Heart left ventricle (tissue), 16 donors: Measurements from ENCODE around the gene WSCD2. TPM values are rescaled to one million over a fixed set of nuclear protein-coding genes. Genes with fewer than 3 reads are reported as not detected.

Source experiments
- ATAC-seq, 4 donors: fragments of 200-7000 bp; cut with Tn5 transposase; one replicate each; pipeline ENCODE4 v1.9.1; 2020 to 2022; ENCODE audit warnings: moderate library complexity in 4 of 4, mild to moderate bottlenecking in 3 of 4, moderate number of reproducible peaks in 1 of 4
- DNase-seq, 5 donors: peaks; one replicate each; pipeline ENCODE4 v3.0.0-alpha.2; 2020
- H3K27ac ChIP-seq, 12 donors: fragments of 200-600 bp; sonication (generic) in 4 of 12; one replicate each; pipeline versions ENCODE4 v1.5.0 to v1.8.0; 2016 to 2022; ENCODE audit warnings: mild to moderate bottlenecking in 2 of 12
- H3K27me3 ChIP-seq, 9 donors: fragments of 200-600 bp; sonication (generic) in 2 of 9; one replicate each; pipeline versions ENCODE4 v1.5.1 to v1.8.0; 2016 to 2022; ENCODE audit warnings: mild to moderate bottlenecking in 3 of 9
- H3K36me3 ChIP-seq, 9 donors: fragments of 200-600 bp; sonication (generic) in 2 of 9; one replicate each; pipeline versions ENCODE4 v1.5.0 to v1.8.0; 2018 to 2022; ENCODE audit warnings: mild to moderate bottlenecking in 2 of 9
- H3K4me1 ChIP-seq, 12 donors: fragments of 200-600 bp; sonication (generic) in 4 of 12; one replicate each; pipeline versions ENCODE4 v1.5.0 to v1.8.0; 2016 to 2022; ENCODE audit warnings: mild to moderate bottlenecking in 3 of 12
- H3K4me3 ChIP-seq, 12 donors: fragments of 200-600 bp; sonication (generic) in 4 of 12; one replicate each; pipeline versions ENCODE4 v1.5.0 to v1.8.0; 2017 to 2022; ENCODE audit warnings: mild to moderate bottlenecking in 9 of 12, moderate library complexity in 4 of 12
- H3K9me3 ChIP-seq, 12 donors: fragments of 200-600 bp; sonication (generic) in 4 of 12; one replicate each; pipeline versions ENCODE4 v1.5.0 to v1.8.0; 2016 to 2022; ENCODE audit warnings: mild to moderate bottlenecking in 1 of 12
- POLR2A ChIP-seq, 2 donors: fragments of 450-650 bp; IDR thresholded peaks; one replicate each; pipeline ENCODE4 v1.6.1; 2017; ENCODE audit warnings: antibody characterized with exemption in 2 of 2, mild to moderate bottlenecking in 2 of 2, moderate library complexity in 2 of 2
- WGBS, 4 donors: extraction: QIAGEN DNeasy Blood & Tissue Kit in 2 of 4; methylation state at CpG; one replicate each; pipeline versions ENCODE4 v1.1.5 to v1.1.7; 2013 to 2018; 5-methylcytosine and 5-hydroxymethylcytosine counted together
- intact Hi-C, 10 donors: fragments of 100-400 bp; cut with DNase I; formaldehyde crosslinking; loops; one replicate each; pipeline versions ENCODE4 v1.11.1 to v1.14.2; 2022
- polyA plus RNA-seq, 2 donors: library from polyadenylated mRNA; stranded (reverse); fragments of 200-250 nt; gene quantifications; one replicate each; pipeline ENCODE4 v1.2.3, GENCODE V29; 2013
- total RNA-seq, 9 donors: library from RNA; depleted of rRNA in 2 of 9; stranded (reverse); fragments of >200 nt in 2 of 9; fragmentation: NEBNext Ultra II Directional in 3 of 9; extraction: Animal tissue kit (Norgen Biotek cat#: 25700) in 3 of 9; gene quantifications; one replicate each; pipeline versions ENCODE4 v1.1.0 to v1.2.4, GENCODE V29; 2016 to 2023
- TF ChIP-seq, protein P1 (sequence below), 12 donors: fragments of 200-600 bp; sonication (generic) in 4 of 12; IDR thresholded peaks; one replicate each; pipeline versions ENCODE4 v1.5.0 to v1.8.0; 2018 to 2022; ENCODE audit warnings: antibody characterized with exemption in 12 of 12, mild to moderate bottlenecking in 5 of 12
- donor health status: ischemic (EF 13 %, LVEDD 7.1; RV severe dilation, severe dysfunction).
- donor health status: healthy with polysubstance abuse.
- donor health status: DM: no; HTN: yes; CAD: no.
- donor health status: DM: no; HTN: no; CAD: no.
- donor health status: ischemic (EF 25% LVEDD 6.9; RV normal size, moderate dysfunction).
- donor health status: ischemic (EF 25% LVEDD 5.7; RV mildly dilated, moderate dysfunction).
- donor health status: healthy.
- donor health status: DM: yes; HTN: yes; CAD: no.
- donor health status: ischemic (EF 35%, LVEDD 5.7; RV mildly dilated, moderate dysfunction).
- donor health status: nonischemic (EF 11% LVEDD 7.7; RV severe dilation, severe dysfunction).
- donor health status: DM: yes; HTN: yes; CAD: no.
- donor health status: PGD.
- donor health status: ischemic (EF 29% LVEDD 5.4; RV normal size, mild dysfunction).
- donor health status: nonischemic (EF 23%, LVEDD 6.1; RV moderate dilation, normal function).

Gene WSCD2
- total and polyA plus RNA-seq, 11 donors, result 0.07 to 2.5 (median 0.49) TPM; not detected in 3

DNA sequence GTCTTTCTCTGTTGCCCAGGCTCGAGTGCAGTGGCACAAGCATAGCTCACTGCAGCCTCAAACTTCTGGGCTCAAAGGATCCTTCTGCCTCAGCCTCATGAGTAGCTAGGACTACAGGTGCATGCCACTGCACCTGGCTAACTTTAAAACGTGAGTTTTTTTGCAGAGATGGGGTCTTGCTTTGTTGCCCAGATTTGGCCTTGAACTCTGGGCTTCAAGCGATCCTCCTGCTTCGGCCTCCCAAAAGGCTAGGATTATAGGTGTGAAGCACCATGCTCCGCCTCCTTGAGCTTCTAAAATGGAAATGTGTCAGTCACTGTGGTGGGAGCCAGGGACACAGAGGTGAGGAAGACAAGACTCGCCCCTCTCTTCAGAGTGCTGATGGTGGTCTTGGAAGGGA, 45.6 kb downstream of the WSCD2 start:
- intact Hi-C loops, result loop anchor here in 1 of 10 donors (10.0 kb wide), 1 partner anchor 430 kb away; no protein-coding TSS in a partner anchor
- no peak for TF ChIP-seq POLR2A (IDR thresholded peaks at IDR 0.05)
- TF ChIP-seq, protein P1, sequence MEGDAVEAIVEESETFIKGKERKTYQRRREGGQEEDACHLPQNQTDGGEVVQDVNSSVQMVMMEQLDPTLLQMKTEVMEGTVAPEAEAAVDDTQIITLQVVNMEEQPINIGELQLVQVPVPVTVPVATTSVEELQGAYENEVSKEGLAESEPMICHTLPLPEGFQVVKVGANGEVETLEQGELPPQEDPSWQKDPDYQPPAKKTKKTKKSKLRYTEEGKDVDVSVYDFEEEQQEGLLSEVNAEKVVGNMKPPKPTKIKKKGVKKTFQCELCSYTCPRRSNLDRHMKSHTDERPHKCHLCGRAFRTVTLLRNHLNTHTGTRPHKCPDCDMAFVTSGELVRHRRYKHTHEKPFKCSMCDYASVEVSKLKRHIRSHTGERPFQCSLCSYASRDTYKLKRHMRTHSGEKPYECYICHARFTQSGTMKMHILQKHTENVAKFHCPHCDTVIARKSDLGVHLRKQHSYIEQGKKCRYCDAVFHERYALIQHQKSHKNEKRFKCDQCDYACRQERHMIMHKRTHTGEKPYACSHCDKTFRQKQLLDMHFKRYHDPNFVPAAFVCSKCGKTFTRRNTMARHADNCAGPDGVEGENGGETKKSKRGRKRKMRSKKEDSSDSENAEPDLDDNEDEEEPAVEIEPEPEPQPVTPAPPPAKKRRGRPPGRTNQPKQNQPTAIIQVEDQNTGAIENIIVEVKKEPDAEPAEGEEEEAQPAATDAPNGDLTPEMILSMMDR (IDR thresholded peaks at IDR 0.05), result no peak
- Histone ChIP-seq H3K9me3 (peaks cover 0 to 9% (median 0%) of the 10 kb centered on the region in 12 donors), H3K4me1 (no peaks in the 10 kb centered on the region), H3K36me3 (no peaks in the 10 kb centered on the region), H3K27me3 (peaks cover 0 to 17% (median 0%) of the 10 kb centered on the region in 9 donors), H3K27ac (no peak overlapping the region), H3K4me3 (no peak overlapping the region)
- ATAC-seq, result no peak
- no peak for DNase-seq
- WGBS, 4 donors, result 71 to 84% (median 77%) methylated on average over 6 of the region's 6 CpGs

- H3K36me3 ChIP-seq, result no peaks in the 10 kb centered on the region
- no peaks in the 10 kb centered on the region for H3K4me1 ChIP-seq
- peaks cover 0 to 9% (median 0%) of the 10 kb centered on the region in 12 donors for H3K9me3 ChIP-seq
- ATAC-seq (no peak), DNase-seq (no peak)
- whole genome bisulfite sequencing, 4 donors, result 25 to 39% (median 31%) methylated on average over 4 of the region's 4 CpGs
- intact Hi-C loops, result loop anchor here in 1 of 10 donors (10.0 kb wide), 1 partner anchor 429 kb away; no protein-coding TSS in a partner anchor
- H3K27ac ChIP-seq, result no peak overlapping the region
- peaks cover 0 to 16% (median 0%) of the 10 kb centered on the region in 9 donors for H3K27me3 ChIP-seq
- no peak overlapping the region for H3K4me3 ChIP-seq
- TF ChIP-seq, protein P1 (IDR thresholded peaks at IDR 0.05), result no peak
- no peak for TF ChIP-seq POLR2A (IDR thresholded peaks at IDR 0.05)
These were observed 46.2 kb downstream of the WSCD2 start for GRCh38 chr12:108175310-108175709.

- ATAC-seq (no peak), DNase-seq (no peak)
- Histone ChIP-seq H3K27me3 (peaks cover 0 to 9% (median 0%) of the 10 kb centered on the region in 9 donors), H3K27ac (no peak overlapping the region), H3K4me1 (no peaks in the 10 kb centered on the region), H3K9me3 (peaks cover 0 to 9% (median 0%) of the 10 kb centered on the region in 12 donors), H3K4me3 (no peak overlapping the region), H3K36me3 (no peaks in the 10 kb centered on the region)
- 88 to 94% (median 90%) methylated on average over 3 of the region's 3 CpGs for WGBS, 4 donors
- no peak for TF ChIP-seq POLR2A (IDR thresholded peaks at IDR 0.05)
- TF ChIP-seq, protein P1 (IDR thresholded peaks at IDR 0.05), result no peak
- intact Hi-C loops, result loop anchor here in 1 of 10 donors (10.0 kb wide), 1 partner anchor 429 kb away; no protein-coding TSS in a partner anchor
These were observed 47.2 kb downstream of the WSCD2 start for GRCh38 chr12:108176292-108176691.

- no peak overlapping the region for H3K27ac ChIP-seq
- no peak for DNase-seq
- TF ChIP-seq, protein P1 (IDR thresholded peaks at IDR 0.05), result no peak
- TF ChIP-seq POLR2A (IDR thresholded peaks at IDR 0.05), result no peak
- no peaks in the 10 kb centered on the region for H3K4me1 ChIP-seq
- H3K36me3 ChIP-seq, result no peaks in the 10 kb centered on the region
- 83 to 91% (median 90%) methylated on average over 3 of the region's 3 CpGs for WGBS, 4 donors
- peaks cover 0 to 9% (median 0%) of the 10 kb centered on the region in 12 donors for H3K9me3 ChIP-seq
- H3K4me3 ChIP-seq, result no peak overlapping the region
- peaks cover 0 to 4% (median 0%) of the 10 kb centered on the region in 9 donors for H3K27me3 ChIP-seq
- no peak for ATAC-seq
- intact Hi-C loops, result loop anchor here in 1 of 10 donors (10.0 kb wide), 1 partner anchor 428 kb away; no protein-coding TSS in a partner anchor
These were observed 48.0 kb downstream of the WSCD2 start for GRCh38 chr12:108177131-108177530.
